GM12865 (cell line): ENCODE results near the gene SAP30BP.

Experiments used
- DNase-seq: peaks from one replicate; pipeline ENCODE4 v3.0.0; 2010; ENCODE audit warnings: low read depth
- H3K4me3 ChIP-seq: 2 replicates; pipeline ENCODE4 v1.5.1; 2011; ENCODE audit warnings: mild to moderate bottlenecking, low read depth, low read length, control low read depth
- TF ChIP-seq, protein P1 (sequence below): IDR thresholded peaks from 2 replicates; pipeline ENCODE4 v1.5.1; 2011; ENCODE audit warnings: low read length, control low read depth, low read depth, inconsistent platforms; ENCODE audit not compliant: insufficient read depth; ENCODE audit errors: missing control alignments

SAP30BP gene

DNA sequence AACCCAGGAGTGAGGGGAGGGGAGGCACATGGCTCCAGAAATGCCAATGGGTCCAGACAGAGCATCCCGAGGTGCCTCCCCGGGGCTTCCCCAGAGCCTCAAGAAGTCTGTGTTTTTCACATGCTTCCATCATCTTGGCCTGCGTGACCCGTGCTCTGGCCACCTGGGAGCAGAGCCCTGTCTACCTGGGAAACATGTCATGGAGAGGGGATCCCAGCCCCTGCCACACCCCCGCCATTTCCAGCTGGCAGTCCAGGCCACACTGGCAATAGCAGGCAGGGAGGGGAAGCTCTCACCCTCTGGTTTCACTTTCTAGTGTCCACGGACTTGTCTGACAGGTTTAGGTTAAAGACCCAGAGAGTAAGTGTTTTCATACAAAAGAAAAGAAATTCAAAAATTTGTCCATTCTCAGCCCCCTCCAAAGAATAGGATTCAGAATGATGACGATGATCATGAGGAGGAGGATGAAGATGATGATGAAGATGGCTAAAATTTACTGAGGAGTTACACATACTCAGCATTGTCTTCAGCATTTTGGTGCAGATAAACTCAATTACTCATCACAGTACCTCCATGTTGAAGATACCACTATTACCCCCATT is 24.9 kb upstream of the SAP30BP start:
- TF ChIP-seq, protein P1, sequence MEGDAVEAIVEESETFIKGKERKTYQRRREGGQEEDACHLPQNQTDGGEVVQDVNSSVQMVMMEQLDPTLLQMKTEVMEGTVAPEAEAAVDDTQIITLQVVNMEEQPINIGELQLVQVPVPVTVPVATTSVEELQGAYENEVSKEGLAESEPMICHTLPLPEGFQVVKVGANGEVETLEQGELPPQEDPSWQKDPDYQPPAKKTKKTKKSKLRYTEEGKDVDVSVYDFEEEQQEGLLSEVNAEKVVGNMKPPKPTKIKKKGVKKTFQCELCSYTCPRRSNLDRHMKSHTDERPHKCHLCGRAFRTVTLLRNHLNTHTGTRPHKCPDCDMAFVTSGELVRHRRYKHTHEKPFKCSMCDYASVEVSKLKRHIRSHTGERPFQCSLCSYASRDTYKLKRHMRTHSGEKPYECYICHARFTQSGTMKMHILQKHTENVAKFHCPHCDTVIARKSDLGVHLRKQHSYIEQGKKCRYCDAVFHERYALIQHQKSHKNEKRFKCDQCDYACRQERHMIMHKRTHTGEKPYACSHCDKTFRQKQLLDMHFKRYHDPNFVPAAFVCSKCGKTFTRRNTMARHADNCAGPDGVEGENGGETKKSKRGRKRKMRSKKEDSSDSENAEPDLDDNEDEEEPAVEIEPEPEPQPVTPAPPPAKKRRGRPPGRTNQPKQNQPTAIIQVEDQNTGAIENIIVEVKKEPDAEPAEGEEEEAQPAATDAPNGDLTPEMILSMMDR = no peak
- H3K4me3 ChIP-seq = no peak overlapping the region
- DNase-seq = no peak

DNA sequence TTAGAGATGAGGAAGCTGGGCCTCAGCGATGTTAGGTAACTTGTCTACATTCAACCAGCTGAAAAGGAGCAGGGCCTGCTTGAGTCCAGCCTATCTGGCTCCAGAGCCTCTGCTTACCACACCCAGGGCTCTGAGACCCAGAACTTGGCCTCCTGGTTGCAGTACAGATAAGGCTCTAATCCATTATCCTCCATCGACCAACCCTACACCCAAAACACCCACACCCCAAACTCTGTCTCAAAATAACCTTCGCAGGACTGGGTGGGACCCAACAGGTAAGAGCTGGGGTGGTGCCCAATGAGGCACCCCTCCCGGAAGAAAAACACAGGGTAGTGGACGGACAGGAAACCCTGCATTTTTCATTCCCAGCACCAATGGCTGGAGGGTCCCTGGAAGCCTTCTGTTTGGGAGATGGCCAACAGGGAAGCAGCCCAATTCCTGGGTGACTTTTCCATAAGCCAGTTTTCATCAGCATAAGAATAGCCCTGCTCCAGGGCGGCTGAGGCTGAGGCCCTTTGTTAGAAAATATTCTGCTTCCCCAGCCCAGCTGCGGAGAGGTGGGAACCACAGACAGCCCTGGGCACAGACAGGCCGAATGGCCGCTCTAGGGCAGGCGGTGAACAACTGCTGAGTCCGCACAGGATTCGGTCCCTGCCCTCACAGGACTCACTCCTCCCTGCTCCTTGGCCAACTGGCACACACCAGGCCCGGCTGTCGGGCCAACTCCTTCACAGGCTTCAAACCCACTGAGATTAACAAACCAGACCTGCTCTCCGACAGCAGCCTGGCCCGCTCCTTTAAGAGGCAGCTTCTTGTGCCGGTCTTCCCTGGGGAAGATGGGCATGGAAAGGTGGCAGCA is 24.1 kb upstream of the SAP30BP start:
- TF ChIP-seq, protein P1 = no peak
- DNase-seq = no peak

DNA sequence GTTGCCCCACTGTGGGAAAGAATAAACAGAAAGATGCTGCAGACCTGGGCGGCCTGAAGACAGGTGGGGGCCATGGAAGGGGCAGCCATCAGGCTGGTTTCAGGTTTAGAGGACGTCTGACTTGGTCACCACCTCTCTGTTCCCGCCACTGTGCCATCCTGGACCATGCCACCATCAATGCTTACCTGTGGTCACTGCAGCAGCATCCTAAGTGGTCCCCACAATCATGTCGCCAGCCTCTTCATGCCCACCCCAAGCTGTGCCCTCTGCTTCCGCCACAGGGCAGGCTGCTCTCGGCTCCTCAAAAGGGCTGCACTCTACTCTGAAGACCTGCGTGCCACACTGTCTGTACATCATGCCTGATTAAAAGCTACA is 23.5 kb upstream of the SAP30BP start:
- H3K4me3 ChIP-seq = no peak overlapping the region
- TF ChIP-seq, protein P1 = no peak
- no peak for DNase-seq

More for the DNA sequence above, 24.1 kb upstream of the SAP30BP start:
- no peak overlapping the region for H3K4me3 ChIP-seq

DNA sequence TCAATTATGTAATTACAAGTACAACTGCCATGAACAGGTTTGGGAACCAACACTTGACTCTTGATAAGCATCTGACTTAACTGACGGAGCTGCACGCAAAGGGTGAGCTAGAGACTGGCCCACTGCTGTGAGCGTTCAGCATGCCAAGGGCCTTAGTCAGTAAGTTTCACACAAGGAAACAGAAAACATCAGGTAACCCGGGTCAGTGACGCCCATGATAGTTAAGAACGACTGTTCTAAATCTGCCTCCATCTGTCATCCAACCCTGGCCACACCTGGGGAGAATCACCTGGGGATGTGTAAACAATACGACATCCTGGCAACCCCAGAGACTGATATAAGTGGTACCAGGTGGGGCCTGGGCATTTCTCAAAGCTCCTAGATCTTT is 21.6 kb upstream of the SAP30BP start:
- no peak for DNase-seq

DNA sequence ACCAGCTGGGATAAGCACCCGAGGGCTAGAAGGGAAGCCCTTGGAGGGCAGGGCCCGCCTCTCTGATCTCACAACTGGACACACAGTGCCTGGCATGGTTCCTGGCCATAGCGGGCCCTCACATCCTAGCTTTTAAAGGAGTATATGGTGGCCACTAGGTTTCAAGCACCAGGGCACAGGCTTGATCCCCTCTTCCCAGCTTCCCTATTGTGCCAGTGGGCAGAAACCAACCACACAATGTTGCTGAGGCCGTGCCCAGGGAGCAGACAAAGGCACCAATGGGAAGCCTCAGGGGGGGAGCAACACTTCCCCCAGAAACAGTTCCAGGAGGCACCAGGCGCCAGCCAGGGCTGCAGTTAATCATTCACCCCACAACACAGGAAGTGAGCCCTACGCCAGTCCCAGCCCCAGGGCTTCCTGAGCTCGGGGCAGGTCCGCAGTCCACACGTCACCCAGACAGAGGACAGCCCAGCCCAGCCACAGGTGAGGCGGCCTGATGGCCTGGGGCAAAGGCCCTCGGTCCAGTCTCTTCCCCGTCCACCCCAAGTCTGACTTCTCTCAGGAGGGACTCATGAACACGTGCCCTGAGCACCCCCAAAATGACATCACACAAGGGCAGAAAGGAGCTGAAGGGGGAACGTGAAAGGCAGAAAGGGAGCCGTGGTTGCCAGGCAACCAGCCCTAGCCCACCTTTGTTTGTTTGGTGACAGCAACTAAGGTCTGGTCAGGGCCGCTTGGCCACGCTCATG is 21.1 kb upstream of the SAP30BP start:
- no peak for DNase-seq
- no peak overlapping the region for H3K4me3 ChIP-seq
- TF ChIP-seq, protein P1 = no peak

More for the DNA sequence above, 21.6 kb upstream of the SAP30BP start:
- H3K4me3 ChIP-seq = no peak overlapping the region
- TF ChIP-seq, protein P1 = no peak

DNA sequence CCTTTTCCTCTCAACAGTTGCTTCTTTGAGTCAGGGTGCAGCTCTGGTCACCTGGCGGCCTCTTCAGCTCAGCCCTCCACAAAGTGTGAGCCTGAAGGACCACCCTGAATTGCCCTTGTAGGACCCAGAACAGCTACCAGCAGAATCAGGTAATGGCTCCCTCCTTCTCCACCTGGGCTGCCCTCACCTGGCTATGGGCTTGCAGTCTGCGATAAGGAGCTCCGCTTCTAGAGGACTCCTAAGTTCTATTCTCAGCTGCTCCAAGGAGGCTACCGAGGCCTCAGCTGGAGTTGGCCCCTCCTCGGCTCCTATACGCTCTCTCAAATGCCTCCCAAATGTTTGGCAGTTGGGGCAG is 20.5 kb upstream of the SAP30BP start:
- DNase-seq = no peak
- H3K4me3 ChIP-seq = no peak overlapping the region
- TF ChIP-seq, protein P1 = no peak
